22Rv1 (cell line): ENCODE measurements around the gene GREM1.

Experiments used
- CTCF ChIP-seq: fragments of 450-650 bp; IDR thresholded peaks from 2 replicates; pipeline ENCODE4 v1.5.1; 2017; ENCODE audit warnings: mild to moderate bottlenecking
- ZFX ChIP-seq: fragments of 450-650 bp; IDR thresholded peaks from 2 replicates; pipeline ENCODE4 v1.6.1; 2017; ENCODE audit warnings: antibody characterized with exemption, borderline replicate concordance

- no peak for TF ChIP-seq CTCF
- TF ChIP-seq ZFX, result no peak
Observed at GRCh38 chr15:32747921-32748342, 30.1 kb downstream of the GREM1 start.
